WI38 (cell line): ENCODE measurements around the gene BHLHE23.
A peak's percentile ranks its signal among the peaks of the same experiment; 100 is the strongest.

Experiments
- H3K4me3 ChIP-seq: 2 replicates; pipeline ENCODE4 v1.5.1; 2011; ENCODE audit warnings: low read depth, mild to moderate bottlenecking, control low read depth, low read length
- TF ChIP-seq, protein P1 (sequence below): IDR thresholded peaks from 2 replicates; pipeline ENCODE4 v1.5.1; 2012; ENCODE audit warnings: low read depth, mild to moderate bottlenecking, control low read depth, low read length

Gene BHLHE23

DNA sequence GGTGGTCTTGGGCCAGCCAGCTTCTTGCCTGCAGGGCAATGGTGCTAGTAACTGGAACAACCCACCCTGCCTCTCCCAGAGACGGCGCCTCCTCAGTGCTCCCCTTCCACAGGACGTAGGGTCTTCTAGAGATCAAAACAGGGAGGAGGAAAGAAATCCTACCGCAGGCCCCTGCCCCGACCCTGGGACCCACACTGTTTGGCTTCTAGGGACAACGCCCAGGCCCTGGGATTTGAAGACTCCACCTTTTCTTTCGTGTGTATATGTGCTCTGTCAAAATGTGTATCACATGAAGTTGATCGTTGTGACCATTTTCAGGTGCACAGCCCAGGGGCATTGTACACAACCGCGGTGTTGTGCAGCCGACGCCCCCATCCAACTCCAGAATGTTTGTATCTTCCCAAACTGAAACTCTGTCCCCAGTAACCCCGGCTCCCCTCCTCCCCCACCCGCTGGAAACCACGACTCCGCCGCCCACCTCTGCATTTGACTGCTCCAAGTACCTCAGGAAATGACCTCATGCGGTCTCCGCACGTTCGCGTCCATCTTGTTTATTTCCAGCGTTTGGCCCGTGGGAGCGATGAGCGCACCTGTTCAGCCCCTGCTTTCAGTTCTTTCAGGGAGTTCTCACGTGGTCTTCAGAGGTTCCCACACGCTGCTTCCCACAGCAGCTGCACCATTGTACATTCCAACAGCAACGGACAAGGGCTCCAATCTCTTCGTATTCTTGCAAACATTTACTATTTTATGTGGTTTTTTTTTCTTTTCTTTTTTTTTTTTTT lies 3.4 kb upstream of the BHLHE23 start:
- no peak overlapping the region for H3K4me3 ChIP-seq
- TF ChIP-seq, protein P1, sequence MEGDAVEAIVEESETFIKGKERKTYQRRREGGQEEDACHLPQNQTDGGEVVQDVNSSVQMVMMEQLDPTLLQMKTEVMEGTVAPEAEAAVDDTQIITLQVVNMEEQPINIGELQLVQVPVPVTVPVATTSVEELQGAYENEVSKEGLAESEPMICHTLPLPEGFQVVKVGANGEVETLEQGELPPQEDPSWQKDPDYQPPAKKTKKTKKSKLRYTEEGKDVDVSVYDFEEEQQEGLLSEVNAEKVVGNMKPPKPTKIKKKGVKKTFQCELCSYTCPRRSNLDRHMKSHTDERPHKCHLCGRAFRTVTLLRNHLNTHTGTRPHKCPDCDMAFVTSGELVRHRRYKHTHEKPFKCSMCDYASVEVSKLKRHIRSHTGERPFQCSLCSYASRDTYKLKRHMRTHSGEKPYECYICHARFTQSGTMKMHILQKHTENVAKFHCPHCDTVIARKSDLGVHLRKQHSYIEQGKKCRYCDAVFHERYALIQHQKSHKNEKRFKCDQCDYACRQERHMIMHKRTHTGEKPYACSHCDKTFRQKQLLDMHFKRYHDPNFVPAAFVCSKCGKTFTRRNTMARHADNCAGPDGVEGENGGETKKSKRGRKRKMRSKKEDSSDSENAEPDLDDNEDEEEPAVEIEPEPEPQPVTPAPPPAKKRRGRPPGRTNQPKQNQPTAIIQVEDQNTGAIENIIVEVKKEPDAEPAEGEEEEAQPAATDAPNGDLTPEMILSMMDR = no peak

DNA sequence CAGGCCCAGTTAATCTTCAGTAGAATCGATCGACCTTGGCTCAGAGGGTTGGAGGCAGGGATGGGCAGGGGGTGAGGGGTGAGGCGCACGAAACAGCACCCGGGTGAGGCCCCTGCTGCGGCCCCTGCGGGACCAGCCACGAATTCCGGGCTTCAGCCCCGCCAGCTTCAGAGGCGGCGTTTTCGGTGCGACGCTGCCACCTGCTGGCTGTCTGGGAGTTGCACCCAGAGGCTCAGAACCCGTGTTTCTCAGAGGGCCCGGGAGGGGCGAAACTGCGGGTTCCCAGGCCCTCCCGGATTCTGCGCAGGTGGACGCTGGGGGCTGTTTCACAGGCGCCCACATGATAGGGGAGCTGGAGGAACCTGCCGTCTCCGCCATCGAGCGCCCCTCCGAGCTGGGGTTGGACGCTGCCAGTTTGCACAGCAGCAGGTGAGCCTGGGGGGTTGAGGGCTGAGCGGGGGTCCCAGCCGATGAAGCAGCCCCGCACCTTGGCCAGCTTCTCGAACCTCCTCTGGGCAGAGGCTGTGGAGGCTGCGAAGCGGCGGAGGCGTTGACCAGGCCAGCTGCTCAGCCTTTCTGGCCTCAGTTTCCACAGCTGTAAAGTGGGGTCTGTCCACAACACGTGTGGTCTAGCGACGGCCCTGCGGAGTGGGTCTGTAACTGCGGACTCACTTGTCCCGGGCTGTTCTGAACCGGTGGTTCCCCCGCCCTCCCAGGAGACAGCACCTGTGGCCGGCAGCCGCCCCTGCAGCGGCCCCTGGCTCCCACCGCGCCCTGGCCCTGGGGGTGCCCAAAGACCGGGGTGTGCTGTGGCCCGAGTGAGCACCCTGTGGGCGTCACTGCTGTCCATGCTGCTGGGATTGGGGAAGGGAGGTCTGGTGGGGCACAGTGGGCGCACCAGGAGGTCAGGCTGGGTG lies 2.5 kb upstream of the BHLHE23 start:
- TF ChIP-seq, protein P1 = peak; percentile 90

DNA sequence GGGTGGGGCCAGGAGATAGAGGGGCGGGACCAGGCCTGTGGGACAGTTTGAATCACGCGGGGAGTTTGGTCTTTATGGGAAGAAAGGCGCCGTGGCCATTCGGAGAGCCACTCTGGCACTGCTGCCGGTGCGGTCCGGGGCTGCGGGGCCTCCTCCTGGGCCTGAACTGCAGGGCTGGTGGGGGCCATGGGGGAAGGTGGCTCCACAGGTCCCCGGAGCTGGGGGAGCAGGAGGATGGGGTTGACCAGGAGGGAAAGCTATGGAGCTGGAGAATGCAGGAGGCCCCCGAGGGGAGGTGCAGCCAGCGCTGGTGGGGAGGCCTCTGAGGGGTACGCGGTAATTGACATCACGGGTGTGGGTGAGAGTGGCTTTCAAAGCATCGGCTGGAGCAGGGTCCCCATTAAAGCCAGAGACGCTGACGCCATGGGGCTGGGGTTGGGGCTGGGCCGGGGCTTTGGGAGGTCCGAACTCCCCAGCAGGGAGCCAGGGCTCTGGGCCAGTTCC lies 1.8 kb upstream of the BHLHE23 start:
- TF ChIP-seq, protein P1 = no peak
- H3K4me3 ChIP-seq = no peak overlapping the region

More for the DNA sequence above, 2.5 kb upstream of the BHLHE23 start:
- H3K4me3 ChIP-seq = no peak overlapping the region

DNA sequence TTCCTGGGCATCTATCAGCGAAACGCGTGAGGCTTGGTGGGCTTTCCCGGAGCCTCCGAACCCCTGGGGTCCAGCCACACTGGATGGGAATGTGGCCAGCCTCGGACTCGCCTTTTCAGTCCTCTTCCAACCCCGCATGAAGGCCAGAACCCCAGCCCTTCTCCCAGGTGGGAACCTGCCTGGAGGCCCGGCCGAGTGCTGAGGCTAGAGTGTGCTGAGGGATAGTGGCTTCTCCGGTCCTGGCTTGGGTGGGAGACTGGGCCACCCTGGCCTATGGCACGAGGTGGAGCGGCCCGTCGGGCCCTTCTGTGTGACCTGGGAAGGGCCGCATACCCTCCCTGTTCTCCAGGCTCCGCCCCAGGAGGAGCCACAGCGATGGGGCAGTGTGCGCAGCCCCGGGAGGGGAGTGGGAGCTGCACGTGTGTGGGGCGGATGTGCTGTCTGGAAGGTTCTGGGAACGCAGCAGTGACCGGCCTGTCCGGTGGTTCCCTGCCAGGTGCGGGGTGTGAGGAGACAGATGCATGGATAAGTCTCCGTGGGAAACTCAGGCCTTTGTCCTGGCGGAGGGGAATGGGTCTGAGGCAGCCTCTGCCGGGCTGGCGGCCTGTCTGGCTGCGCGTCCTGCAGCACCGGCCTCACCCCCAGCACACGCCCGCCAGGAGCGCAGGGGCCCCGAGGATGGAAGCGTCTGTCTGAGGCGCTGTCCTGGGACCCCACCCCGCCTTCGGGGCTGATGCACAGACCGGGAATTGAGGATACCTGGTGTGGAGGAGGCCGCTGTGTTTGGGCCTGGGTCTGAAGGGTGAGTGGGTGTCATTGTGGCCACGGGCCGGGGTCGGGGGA lies 1.1 kb upstream of the BHLHE23 start:
- TF ChIP-seq, protein P1 = no peak
- H3K4me3 ChIP-seq = no peak overlapping the region

DNA sequence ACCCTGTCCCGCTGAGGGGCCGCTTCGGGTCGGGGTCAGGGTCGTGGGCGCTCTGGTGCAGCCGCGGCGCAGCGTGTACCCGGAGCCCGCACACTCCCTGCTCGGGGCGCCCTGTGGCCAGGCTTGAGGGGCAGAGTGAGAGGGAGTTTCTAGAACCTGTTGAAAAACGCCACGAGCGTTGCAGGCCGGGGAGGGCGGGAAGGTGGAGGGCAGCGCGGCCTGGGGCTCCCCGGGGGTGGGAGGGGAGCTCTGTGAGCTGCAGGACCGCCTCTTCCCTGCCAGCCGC lies 539 bp upstream of the BHLHE23 start:
- H3K4me3 ChIP-seq = no peak overlapping the region
- TF ChIP-seq, protein P1 = no peak

DNA sequence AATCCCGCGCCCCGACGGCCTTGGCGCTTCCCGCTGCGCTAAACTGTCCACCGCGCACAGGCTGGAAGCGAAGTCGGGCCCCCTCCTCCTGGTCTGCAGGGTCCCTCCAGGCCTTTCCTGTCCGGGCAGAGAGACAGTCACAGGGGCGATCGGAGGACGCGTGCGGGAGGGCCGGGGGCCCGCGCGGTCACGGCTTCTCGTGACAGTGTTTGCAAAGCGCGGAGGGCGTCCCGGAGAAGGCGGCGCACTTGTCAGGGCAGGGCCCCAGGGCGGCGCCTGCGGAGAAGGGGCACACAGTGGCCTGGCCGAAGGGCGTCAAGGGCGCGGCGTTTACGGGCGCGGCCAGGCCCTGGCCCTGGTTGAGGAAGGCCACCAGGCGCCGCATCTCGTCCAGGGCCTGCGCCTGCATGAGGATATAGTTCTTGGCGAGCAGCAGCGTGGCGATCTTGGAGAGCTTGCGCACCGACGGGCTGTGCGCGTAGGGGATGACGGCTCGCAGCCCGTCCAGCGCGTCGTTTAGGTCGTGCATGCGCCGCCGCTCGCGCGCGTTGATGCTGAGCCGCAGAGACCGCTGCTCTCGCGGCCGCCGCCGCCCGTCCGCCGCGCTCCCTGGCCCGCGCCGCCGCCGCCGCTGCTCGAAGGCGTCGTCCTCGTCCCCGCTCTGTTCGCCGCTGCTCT lies 763 bp downstream of the BHLHE23 start:
- TF ChIP-seq, protein P1 = no peak
- no peak overlapping the region for H3K4me3 ChIP-seq
